Keratinocyte (primary cell): ENCODE results near the gene CISH.

Experiments used
- EZH2 ChIP-seq: IDR thresholded peaks from one replicate; pipeline ENCODE4 v1.6.1; 2012; ENCODE audit warnings: inconsistent platforms, mild to moderate bottlenecking, low read length, moderate library complexity
- TF ChIP-seq, protein P1 (sequence below), 3 experiments: IDR thresholded peaks in 1 of 3; conservative IDR thresholded peaks in 1 of 3; optimal IDR thresholded peaks in 1 of 3; 2 replicates in 2 of 3; 3 replicates in 1 of 3; pipeline versions ENCODE3 to v1.5.1; 2011; ENCODE audit warnings: low read length in 3 of 3, mild to moderate bottlenecking in 3 of 3, moderate library complexity in 2 of 3, control low read depth in 1 of 3, inconsistent platforms in 1 of 3; ENCODE audit not compliant: insufficient read depth in 2 of 3; ENCODE audit errors: extremely low read depth in 1 of 3

DNA sequence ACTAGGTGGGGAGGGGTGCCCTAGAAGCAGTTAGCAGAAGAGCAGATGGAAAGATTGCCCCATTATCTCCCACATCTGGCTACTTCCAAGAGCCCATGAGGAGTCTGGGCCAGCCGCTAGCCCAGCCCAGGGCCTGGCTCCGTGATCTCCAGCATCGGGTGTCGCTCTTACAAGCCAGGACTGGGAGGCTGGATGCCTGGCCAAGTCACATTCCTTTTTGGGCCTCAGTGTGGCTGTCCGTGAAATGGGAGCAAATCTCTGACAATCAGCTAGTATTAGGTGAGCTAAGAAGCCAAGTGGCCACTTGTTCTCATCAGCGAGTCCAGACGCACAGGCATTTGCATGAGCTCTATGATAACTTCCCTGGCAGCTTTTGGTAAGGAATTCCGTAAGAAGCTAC lies 39.9 kb upstream of the CISH start:
- TF ChIP-seq, protein P1, sequence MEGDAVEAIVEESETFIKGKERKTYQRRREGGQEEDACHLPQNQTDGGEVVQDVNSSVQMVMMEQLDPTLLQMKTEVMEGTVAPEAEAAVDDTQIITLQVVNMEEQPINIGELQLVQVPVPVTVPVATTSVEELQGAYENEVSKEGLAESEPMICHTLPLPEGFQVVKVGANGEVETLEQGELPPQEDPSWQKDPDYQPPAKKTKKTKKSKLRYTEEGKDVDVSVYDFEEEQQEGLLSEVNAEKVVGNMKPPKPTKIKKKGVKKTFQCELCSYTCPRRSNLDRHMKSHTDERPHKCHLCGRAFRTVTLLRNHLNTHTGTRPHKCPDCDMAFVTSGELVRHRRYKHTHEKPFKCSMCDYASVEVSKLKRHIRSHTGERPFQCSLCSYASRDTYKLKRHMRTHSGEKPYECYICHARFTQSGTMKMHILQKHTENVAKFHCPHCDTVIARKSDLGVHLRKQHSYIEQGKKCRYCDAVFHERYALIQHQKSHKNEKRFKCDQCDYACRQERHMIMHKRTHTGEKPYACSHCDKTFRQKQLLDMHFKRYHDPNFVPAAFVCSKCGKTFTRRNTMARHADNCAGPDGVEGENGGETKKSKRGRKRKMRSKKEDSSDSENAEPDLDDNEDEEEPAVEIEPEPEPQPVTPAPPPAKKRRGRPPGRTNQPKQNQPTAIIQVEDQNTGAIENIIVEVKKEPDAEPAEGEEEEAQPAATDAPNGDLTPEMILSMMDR (optimal IDR thresholded peaks at IDR 0.05 in 1 of 3, IDR thresholded peaks at IDR 0.05 in 1 of 3, conservative IDR thresholded peaks at IDR 0.05 in 1 of 3; ENCODE audit: extremely low read depth in 1 of 3, insufficient read depth in 2 of 3, low read length in 3 of 3) = no peak
- TF ChIP-seq EZH2 = no peak
